HG03159 (cell line): Measurements from ENCODE around the gene CACNG1.

Experiments
- ATAC-seq: cut with Tn5 transposase; IDR thresholded peaks from one replicate; pipeline ENCODE4 v1.9.1; 2021; ENCODE audit warnings: mild to moderate bottlenecking, moderate library complexity; ENCODE audit not compliant: unreplicated experiment

CACNG1 gene

DNA sequence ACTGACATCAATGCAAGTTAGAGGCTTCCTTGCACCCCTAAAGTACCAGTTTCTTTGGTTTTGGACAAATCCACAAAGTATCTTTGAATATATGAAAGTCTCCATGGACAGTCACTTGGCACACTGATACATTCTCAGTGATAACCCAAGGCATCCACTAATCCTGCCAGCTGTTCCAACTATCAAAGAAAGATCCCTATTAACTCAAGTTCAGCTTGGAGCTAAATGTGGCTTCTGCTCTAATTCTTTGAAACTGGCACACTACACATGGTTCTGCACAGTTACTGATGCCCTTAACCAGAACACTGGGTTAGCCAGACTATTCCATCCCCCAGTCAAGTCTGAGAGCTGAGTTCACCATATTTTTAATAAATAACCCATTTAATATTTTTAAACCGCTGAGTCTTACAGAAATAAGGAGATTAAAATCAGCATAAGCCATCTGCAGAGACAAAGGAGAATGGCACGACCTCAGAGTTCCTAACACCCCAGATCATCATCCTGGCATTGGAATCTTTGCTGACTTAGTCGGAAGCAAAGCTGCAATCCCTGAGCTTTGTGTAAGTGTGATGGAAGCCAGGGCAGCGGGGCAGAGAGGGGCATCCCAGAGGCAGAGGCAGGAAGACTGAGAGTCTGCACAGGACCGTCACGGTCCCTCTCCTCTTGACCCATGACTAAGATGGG is 6.3 kb downstream of the CACNG1 start:
- ATAC-seq: no peak

DNA sequence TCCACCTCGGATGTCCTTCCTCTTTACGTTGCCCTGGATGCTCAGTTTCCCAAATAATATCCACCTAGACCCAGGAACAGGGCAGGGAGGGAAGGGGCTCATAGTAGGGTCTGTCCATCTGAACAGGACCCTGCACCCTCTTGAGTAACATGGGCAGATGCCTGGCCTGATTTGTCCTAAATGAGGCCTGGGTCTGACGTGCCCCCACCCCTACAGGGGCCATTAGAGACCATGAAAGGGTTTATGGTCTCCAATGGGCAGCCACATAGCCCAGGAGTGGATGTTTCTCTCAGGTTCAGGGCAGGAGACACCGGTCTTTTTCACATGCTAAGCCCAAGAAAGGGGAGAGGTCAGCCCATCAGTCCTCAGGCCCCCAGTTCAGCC is 6.8 kb downstream of the CACNG1 start:
- no peak for ATAC-seq

DNA sequence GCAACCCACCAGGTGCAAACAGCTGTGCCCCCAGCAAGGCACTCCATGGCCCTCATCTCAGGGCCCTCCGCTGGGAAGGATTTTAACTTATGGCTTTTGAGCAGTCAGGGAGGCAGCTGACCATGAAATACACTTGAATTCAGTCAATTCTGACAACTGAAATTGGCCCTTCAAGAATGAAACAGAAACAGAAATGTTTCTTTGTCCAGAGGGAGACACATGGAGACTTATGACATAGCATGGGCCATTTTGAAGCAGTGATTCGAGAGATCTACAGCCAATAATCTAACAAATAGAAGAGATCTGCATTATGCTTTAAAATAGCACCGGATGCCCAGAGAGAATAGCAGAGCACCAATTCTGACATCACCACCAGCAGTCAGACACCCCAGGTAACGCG is 7.5 kb downstream of the CACNG1 start:
- peak; percentile 49 for ATAC-seq

DNA sequence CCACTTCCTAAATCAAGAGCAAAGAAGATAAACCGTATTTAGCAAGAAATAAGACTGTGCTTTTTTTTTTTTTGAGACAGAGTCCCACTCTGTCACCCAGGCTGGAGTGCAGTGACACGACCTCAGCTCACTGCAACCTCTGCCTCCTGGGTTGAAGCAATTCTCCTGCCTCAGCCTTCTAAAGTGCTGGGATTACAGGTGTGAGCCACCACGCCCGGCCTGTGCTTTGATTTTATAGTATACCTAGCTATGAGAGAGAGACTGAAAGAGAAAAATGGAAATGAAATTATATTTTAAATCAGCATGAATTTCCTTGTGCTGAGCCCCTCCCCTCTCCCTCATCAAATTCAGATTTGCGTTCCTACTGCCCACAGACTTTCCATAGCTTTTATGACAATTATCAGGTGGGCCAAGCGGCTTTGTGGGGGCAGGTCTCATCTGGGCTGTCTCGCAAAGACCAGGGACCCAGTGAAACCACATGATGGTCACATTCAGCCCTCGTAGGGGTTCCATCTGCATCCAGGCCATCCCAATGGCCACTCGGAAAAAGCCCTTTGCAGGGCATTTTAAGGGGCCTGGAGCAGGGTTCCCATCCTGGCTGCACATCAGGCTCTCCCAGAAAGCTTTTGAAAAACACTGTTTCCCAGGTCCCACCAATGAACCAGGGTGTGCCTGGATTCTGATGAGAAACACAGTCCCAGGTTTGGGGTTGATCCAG is 8.5 kb downstream of the CACNG1 start:
- no peak for ATAC-seq

DNA sequence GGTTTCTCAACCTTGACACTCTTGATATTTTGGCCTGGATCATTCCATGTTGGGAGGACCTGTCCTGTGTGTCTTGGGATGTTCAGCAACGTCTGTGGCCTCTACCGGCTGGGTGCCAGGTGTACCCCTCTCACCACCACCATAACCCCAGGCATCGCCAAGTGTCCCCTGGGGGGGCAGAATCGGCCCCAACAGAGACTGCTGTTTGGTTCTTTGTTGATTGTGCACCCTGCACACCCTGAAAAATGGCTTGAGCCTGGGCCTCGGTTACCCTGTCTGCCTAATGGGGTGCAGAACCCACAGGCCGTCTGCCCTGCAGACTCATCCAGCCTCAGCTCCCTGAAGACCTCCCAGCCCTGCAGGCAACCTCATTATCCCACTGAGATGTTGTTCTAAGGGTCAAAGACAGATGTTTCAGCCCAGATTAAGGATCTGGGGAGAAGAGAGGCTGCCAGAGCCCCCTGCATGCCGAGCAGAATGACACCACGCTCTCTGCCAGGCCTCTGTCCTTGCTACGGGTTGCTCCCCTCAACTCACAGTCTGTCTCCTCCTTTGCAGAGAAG is 9.2 kb downstream of the CACNG1 start:
- no peak for ATAC-seq

DNA sequence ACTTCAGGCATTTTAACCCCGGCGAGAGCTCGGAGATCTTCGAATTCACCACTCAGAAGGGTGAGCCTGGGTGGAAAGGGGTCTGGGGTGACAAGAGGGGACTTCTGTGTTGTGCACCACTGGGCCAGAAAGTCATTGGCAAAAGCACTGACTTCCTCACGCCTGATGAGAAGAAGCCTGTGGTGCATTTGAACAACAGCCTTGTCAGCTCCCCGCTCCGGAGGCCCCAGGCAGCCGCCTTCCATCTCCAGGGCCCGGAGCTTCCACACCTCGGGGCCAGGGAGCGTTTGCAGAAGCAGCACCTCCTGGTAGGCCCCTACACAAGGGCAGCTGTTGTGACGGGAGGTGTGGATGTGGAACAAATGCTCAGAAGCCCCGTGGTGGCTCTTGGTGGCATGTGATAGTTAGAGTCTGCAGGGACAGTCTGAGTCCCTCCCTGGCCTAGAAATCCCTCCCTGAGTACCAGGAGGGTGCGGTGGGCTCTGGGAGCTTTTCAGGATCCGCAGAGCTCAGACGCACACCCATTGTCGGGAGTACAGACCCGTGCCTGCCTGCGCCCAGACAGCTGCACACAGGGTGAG is 9.7 kb downstream of the CACNG1 start:
- no peak for ATAC-seq

DNA sequence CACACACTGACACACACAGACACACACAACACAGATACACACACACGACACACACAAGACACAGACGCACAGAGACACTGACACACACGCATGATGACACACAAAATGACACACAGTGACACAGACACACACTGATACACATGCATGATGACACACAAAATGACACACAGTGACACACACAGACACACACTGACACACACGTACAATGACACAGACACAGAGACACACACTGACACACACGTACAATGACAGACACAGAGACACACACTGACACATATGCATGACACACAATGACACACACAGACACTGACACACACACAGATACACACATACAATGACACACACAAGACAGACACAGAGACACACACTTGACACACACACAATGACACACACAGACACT is 10.3 kb downstream of the CACNG1 start:
- ATAC-seq: no peak

DNA sequence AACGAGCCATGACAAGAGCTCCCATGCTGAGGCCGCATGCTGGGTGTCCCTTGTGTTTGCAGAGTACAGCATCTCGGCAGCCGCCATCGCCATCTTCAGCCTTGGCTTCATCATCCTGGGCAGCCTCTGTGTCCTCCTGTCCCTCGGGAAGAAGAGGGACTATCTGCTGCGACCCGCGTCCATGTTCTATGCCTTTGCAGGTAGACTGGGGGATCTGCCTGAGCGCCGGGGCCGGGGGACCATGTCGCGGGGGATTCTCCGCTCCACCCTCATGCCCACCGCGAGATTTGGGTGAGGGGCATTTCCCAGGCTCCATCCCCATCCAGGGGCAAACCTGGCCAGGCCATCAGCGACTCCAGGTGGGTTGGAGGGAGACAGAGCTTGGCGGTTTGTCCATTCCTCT is 10.7 kb downstream of the CACNG1 start:
- ATAC-seq: no peak

DNA sequence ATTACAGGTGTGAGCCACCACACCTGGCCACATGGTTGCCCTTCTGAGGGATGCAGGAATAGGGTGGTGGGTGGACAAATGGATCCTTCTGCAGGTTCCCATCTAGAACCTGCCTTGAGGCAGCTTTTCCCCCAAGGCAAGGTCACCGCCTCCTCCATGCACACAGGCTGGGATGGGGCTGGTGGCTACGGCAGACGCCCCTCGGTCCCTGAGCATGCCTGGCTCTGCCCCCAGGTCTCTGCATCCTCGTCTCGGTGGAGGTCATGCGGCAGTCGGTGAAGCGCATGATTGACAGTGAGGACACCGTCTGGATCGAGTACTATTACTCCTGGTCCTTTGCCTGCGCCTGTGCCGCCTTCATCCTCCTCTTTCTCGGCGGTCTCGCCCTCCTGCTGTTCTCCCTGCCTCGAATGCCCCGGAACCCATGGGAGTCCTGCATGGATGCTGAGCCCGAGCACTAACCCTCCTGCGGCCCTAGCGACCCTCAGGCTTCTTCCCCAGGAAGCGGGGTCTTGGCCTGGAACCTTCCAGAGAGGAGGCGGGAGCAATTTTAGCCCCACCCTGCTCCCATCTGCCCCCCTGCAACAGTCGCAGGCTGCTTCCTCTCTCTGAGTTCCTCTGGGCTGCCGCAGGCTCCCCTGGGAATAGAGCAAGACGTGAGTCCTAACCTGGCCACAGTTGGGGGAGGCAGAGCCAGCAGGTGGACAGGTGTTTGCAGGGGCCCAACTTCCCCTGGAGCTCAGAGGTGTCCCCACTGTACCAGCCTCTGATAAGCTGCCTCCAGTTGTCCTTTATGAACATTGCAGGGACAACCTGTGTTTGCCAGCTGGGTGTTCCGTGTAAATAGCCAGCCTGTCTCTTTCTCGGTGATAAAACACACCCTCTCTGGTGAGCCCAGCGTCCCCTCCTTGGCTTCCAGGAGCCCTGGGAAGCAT is 11.7 kb downstream of the CACNG1 start:
- no peak for ATAC-seq

DNA sequence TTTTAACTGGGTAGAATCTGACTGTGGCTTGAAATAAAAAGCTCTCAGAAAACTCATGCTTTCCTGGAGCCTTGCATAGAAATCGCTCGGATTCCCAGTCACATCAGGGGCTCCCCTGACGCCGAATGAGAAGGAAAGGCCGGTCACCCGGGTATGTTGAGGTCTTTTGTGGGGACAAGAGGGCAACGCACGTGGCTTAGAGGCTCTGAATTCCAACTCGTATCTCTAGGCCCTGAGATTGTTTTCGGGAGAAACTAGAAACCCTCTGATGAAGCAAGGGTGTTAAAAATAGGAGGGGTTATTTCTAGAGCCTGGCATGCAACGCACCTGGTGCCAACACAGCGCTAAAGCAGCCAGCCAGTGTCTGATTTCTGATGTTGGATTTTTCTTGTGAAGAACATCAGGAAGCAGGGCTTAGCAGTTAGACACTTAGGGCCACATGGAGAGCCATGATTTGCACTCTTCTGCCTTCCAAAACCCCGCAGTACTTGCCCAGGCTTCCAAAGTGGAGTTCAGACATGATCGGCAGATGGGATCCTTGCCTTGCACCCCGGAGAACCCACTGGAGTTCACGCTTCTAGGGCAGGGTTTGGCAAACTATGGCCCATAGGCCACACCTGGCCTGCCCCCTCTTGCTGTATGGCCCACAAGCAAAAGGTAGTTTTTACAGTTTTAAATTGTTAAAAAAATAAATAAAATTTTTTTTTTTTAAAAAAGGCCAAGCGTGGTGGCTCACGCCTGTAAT is 12.6 kb downstream of the CACNG1 start:
- no peak for ATAC-seq

DNA sequence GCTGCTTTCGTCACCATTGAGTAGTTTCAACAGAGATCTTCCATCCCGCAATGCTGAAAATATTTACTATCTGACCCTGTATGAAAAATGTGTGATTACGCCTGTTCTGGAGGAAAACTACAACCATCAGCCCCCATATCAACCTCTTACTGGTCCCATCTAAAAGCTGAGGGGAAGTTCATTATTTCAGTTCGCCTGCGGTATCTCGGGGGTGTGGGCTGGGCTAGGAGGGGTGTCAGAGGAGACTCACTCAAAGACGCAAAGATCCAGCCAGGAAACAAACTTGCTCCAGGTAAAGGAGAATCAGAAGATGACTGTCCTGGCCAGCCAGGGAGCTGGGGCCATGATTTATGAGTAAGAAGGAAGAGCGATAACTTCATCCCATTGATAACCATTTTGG is 13.7 kb downstream of the CACNG1 start:
- no peak for ATAC-seq

DNA sequence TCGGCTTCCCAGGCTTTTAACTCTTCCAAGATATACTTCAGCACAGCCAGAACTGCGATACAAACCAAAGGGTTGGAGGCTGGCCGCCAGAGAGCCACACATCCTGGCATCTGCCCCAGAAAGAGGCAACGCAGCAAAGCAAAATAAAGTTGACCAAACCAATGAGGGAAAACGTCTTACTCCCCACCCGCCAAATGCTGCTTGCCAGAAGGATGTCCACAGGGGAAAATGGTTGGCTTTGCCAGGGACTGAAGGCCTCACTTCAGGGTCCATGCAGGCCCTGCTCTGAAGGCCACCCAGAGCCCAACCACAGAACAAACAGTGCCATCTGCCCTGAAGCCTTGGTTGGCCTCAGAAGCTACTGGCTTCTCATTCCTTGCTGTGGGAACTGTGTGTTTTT is 15.0 kb downstream of the CACNG1 start:
- ATAC-seq: no peak

DNA sequence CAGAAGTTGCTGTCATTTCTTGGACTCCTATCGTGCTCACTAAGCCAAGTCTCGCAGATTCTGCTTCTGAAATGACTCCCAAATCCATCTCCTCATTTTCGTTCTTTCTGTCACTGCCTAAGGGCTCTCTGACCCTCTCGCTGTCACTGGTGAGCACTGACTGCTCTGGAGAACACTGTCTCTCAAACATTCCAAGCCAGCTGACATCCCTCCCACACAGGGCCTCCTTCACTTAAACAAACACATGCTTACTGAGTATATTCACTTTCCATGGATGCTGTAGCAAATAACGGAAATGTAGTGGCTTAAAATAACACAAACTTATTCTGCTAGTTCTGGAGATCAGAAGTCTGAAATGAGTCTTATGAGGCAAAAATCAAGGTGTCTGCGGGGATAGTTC is 18.8 kb downstream of the CACNG1 start:
- no peak for ATAC-seq

DNA sequence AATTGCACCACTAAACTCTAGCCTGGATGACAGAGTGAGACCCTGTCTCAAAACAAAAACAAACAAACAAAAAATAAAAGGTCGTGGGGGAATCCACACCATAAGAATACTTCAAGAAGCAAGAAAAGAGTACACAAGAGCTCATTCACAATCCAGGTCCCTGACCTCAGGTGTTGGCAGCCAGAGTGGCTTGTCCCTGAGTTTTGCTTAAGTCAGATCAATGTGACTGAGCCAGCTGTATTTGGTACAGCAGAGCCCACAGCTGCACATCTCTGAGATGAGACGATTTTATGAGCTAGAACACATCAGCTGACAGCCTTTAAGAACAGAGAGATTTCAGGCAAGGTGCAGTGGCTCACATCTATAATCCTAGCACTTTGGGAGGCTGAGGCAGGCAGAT is 22.4 kb downstream of the CACNG1 start:
- ATAC-seq: no peak

DNA sequence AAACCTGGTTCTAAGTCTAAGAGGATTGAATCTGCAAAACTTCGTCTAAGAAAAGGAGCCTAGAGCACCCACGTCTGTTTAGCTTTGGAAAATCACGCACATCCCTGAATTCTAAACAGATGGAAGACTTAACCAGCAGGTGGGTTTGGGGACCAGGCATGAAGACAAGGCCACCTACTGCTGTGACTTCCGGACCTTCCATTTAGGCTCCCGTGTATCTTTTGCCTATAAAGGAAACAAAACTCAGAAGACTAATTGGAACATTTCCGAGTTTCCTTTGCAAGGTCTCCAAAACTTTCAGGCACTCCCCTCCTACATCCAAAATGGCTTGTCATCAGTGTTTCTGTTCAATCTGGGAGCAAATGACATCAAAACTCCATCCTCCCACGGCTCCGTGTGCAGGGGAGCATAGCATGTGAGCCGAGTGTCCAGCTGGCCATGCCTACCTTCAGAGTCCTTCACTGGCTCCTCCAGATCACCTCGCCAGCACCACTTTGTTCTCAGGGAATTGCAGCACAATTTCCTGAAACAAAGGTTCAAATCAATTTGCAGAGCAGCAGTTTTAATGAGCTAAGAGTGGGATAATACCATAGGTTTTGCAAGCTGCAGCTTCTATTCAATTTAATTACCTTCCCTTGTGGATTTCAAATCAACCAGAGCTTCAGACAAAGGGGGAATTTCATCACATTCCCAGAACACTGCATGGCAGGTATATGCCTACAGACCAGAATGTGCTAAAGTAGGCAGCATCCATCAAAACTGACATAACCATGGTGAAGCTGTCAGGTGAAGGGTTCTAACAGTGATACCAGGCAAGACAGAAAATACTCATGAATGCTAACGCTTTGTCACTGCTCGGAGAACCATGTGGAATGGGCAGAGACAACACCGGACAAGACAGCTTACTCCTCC is 23.5 kb downstream of the CACNG1 start:
- no peak for ATAC-seq

DNA sequence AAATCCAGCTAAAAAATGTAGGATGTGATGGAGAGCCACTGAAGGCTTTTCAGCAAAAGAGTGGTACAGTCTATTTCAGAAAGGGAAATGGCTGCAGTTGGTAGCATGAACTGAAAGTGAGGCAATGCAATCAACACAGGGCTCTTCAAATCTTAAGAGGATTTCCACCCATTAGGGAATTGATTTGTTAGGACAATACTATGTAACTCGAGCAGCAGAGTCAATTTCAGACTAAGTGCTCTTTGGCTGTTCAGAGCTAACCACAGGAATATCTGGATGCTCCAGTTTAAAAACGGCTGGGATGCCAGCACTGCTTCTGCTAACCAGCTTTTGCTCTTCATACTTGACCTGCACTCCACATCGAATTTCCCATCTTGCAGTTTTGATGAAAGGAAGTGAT is 24.6 kb downstream of the CACNG1 start:
- no peak for ATAC-seq

DNA sequence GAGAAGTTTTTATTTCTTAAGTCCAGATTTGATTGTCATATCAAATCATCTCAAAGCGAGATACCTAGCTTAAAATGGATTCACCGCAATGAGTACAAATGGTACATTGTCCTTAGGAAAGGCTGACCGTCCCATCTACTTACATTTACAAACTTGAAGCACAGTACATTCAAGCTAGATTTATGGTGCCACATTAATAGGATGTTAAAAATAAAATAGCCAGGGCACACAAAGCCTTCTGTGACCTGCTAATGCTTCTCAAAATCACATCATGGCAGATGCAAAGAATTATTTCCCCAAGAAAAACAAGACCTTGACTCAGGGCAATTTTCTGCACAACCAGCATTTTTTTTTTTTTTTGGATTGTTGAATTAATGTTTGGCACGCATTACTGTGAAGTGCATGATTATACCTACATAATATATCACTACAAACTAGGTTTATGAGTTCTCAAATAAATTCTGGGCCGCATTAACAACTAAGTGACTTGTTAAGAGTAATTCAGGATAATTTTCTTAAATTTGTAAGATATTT is 25.3 kb downstream of the CACNG1 start:
- no peak for ATAC-seq

DNA sequence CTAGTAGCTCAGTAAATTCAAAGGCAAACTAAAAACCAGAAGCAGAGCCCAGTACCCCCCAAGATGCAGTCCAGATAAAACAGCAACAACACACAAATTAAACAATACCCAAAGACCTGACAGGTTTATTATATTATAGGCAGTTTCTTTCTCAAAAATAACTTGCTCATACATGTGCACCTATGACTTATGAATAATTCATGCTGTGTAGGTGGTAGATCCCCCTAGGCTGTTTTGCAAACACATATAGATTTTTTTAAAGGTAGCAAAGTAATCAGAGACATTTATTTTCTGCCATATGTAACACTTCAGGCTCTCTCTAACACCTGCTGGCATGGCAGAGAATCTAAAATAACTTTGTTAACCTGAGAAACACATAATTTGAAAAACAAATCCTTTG is 27.2 kb downstream of the CACNG1 start:
- no peak for ATAC-seq

DNA sequence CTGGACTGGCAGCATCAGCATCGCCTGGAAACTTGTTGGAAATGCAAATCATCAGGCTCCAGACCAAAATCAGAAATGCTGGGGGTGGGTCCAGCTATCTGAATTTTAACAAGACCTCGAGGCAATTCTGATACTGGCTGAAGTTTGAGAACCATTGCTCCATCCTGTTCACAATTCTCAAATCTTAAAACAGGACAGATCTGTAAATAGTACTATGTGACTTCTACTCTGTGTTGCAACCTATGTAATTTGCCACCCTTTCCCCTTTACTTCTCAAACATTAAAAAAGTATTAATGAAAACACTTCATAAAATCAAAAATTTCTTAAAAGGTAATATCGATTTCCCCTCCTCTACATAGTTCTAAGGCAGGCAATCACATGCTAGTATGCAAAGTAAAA is 28.5 kb downstream of the CACNG1 start:
- ATAC-seq: no peak
